ENCODE data around the gene LMOD3. TPM values are rescaled to one million over a fixed set of nuclear protein-coding genes. Genes with fewer than 3 reads are reported as not detected.

The LMOD3 gene
- polyA plus RNA-seq, 2 of the 4 experiments (the other 2 are of a cell fraction) = not detected

- CTCF ChIA-PET = interaction anchor here (1.5 kb wide), 1 partner anchor 33 kb away, joined by 4 read pairs; no protein-coding TSS in a partner anchor
- H3K4me1 ChIP-seq = peaks cover 71% of the 10 kb centered on the region
- ATAC-seq (peak; percentile 74 to 80), DNase-seq (ENCODE audit: low read depth in 1 of 2, low spot score in 1 of 2) (peak; percentile 36 to 84), FAIRE-seq (no peak)
- WGBS (ENCODE audit: missing lambda C conversion rate) = 2% methylated on average over 8 of the region's 8 CpGs
- peak overlapping the region; percentile 96 for H3K27ac ChIP-seq
- H3K9me3 ChIP-seq = no peaks in the 10 kb centered on the region
- TF ChIP-seq CHD2 (IDR thresholded peaks at IDR 0.05; ENCODE audit: low read length, partially characterized antibody) (no peak), MAX (IDR thresholded peaks at IDR 0.05) (peak; percentile 28; the same call in 1 of the 2 replicates), FOSL2 (IDR thresholded peaks at IDR 0.05) (no peak), FOSL2 (CRISPR knock-in tag; IDR thresholded peaks at IDR 0.05) (peak; percentile 38; the same call in 1 of the 2 replicates), EP300 (IDR thresholded peaks at IDR 0.05) (no peak), JUN (IDR thresholded peaks at IDR 0.05) (peak in 1 of 2 experiments; percentile 42; a peak in 2 of 5 replicates), NFE2L2 (conservative IDR thresholded peaks at IDR 0.05; ENCODE audit: low read length) (no peak), POLR2AphosphoS2 (conservative IDR thresholded peaks at IDR 0.05; ENCODE audit: low read length) (no peak), NPAS2 (CRISPR knock-in tag; IDR thresholded peaks at IDR 0.05; ENCODE audit: borderline replicate concordance) (no peak), POLR2A (IDR thresholded peaks at IDR 0.05; ENCODE audit: low read length) (no peak), BCL3 (IDR thresholded peaks at IDR 0.05) (0 out of 3 replicates have a peak, but pooled peaks have one; percentile 36), MYC (IDR thresholded peaks at IDR 0.05; ENCODE audit: borderline replicate concordance, low read length) (no peak), E2F6 (IDR thresholded peaks at IDR 0.05; ENCODE audit: borderline replicate concordance, low read depth) (no peak; the same call in 1 of the 2 replicates), JUNB (IDR thresholded peaks at IDR 0.05) (no peak)
- peak overlapping the region; percentile 95 for H3K4me2 ChIP-seq
- POLR2A ChIA-PET = interaction anchor here (0.6 to 1.2 kb wide), 3 partner anchors 34 to 72 kb away, joined by 3 to 11 read pairs (median 4); partner anchors contain the start of gene TMF1
- peak overlapping the region; percentile 62 for H3K4me3 ChIP-seq
Observed at GRCh38 chr3:69085833-69086722, 36.3 kb downstream of the LMOD3 start.

GRCh38 chr3:69085168-69085832 lies 37.1 kb downstream of the LMOD3 start:
- Histone ChIP-seq H3K4me2 (peak overlapping the region; percentile 95), H3K4me1 (peaks cover 76% of the 10 kb centered on the region), H3K27ac (peak overlapping the region; percentile 96), H3K9me3 (no peaks in the 10 kb centered on the region), H3K4me3 (peak overlapping the region; percentile 62)
- POLR2A ChIA-PET = interaction anchor here (1.3 to 1.9 kb wide), 2 partner anchors 33 to 72 kb away, joined by 4 to 7 read pairs; partner anchors contain the start of genes EOGT and TMF1
- 0% methylated on average over 18 of the region's 26 CpGs for WGBS (ENCODE audit: missing lambda C conversion rate)
- no peak for DNase-seq (ENCODE audit: low read depth in 1 of 2, low spot score in 1 of 2)
- CTCF ChIA-PET = interaction anchor here (0.7 kb wide), 1 partner anchor 35 kb away, joined by 3 read pairs; no protein-coding TSS in a partner anchor
- no peak for FAIRE-seq
- peak; percentile 38 to 42 for ATAC-seq
- TF ChIP-seq SMC3 (IDR thresholded peaks at IDR 0.05) (no peak), NR3C1 (IDR thresholded peaks at IDR 0.05) (no peak), SREBF2 (IDR thresholded peaks at IDR 0.05) (no peak), CBX2 (IDR thresholded peaks at IDR 0.05; ENCODE audit: borderline replicate concordance, low read depth) (no peak), HOXA7 (CRISPR knock-in tag; IDR thresholded peaks at IDR 0.05) (no peak), RCOR1 (IDR thresholded peaks at IDR 0.05; ENCODE audit: low read depth, low read length) (no peak), CEBPB (IDR thresholded peaks at IDR 0.05) (no peak), PBX3 (IDR thresholded peaks at IDR 0.05) (no peak), MAFK (IDR thresholded peaks at IDR 0.05; ENCODE audit: partially characterized antibody) (no peak), RNF2 (IDR thresholded peaks at IDR 0.05; ENCODE audit: borderline replicate concordance, low read depth) (no peak), FOXS1 (CRISPR knock-in tag; IDR thresholded peaks at IDR 0.05) (no peak), E2F6 (IDR thresholded peaks at IDR 0.05; ENCODE audit: borderline replicate concordance, low read depth) (0 out of 2 replicates have a peak, but pooled peaks have one; percentile 40), PHF8 (IDR thresholded peaks at IDR 0.05; ENCODE audit: borderline replicate concordance, low read depth) (0 out of 2 replicates have a peak, but pooled peaks have one; percentile 15), BCL3 (IDR thresholded peaks at IDR 0.05) (no peak), HES2 (IDR thresholded peaks at IDR 0.05) (no peak), HMGXB4 (CRISPR knock-in tag; IDR thresholded peaks at IDR 0.05; ENCODE audit: borderline replicate concordance) (no peak)
